Parathyroid adenoma (tissue), 2 donors: ENCODE measurements around the gene SPHKAP.

Source experiments
- H2AFZ ChIP-seq: fragments of 300-600 bp; sonication (generic); one replicate; pipeline ENCODE4 v1.7.0; 2017; ENCODE audit warnings: antibody characterized with exemption, mild to moderate bottlenecking
- H3K27ac ChIP-seq: fragments of 300-600 bp; sonication (generic); one replicate; pipeline ENCODE4 v1.7.0; 2017
- H3K27me3 ChIP-seq: fragments of 300-600 bp; sonication (generic); one replicate; pipeline ENCODE4 v1.7.0; 2017; ENCODE audit warnings: low read length; ENCODE audit not compliant: control insufficient read depth, insufficient read depth
- H3K36me3 ChIP-seq: fragments of 300-600 bp; sonication (generic); one replicate; pipeline ENCODE4 v1.7.0; 2017; ENCODE audit warnings: low read length; ENCODE audit not compliant: control insufficient read depth, insufficient read depth
- H3K4me1 ChIP-seq: fragments of 300-600 bp; sonication (generic); one replicate; pipeline ENCODE4 v1.7.0; 2017; ENCODE audit warnings: control low read depth
- H3K4me2 ChIP-seq: fragments of 300-600 bp; sonication (generic); one replicate; pipeline ENCODE4 v1.7.0; 2017; ENCODE audit warnings: low read length
- H3K4me3 ChIP-seq: fragments of 300-600 bp; sonication (generic); one replicate; pipeline ENCODE4 v1.7.0; 2017; ENCODE audit warnings: low read depth, low read length
- H3K79me2 ChIP-seq: fragments of 300-600 bp; sonication (generic); one replicate; pipeline ENCODE4 v1.7.0; 2017; ENCODE audit warnings: control low read depth
- H3K9ac ChIP-seq: fragments of 300-600 bp; sonication (generic); one replicate; pipeline ENCODE4 v1.7.0; 2017; ENCODE audit warnings: mild to moderate bottlenecking
- H3K9me3 ChIP-seq: fragments of 300-600 bp; sonication (generic); one replicate; pipeline ENCODE4 v1.7.0; 2017; ENCODE audit warnings: low read length; ENCODE audit not compliant: control insufficient read depth
- CTCF ChIP-seq: fragments of 300-600 bp; sonication (generic); IDR thresholded peaks from one replicate; pipeline ENCODE4 v1.7.0; 2017; ENCODE audit warnings: antibody characterized with exemption, mild to moderate bottlenecking
- donor health status: primary hyperparathyroidism.

The SPHKAP gene

GRCh38 chr2:228037915-228038314, 143.6 kb downstream of the SPHKAP start:
- Histone ChIP-seq H3K36me3 (no peaks in the 10 kb centered on the region), H3K4me3 (no peak overlapping the region), H3K9ac (no peak overlapping the region), H3K9me3 (no peaks in the 10 kb centered on the region), H3K4me1 (no peaks in the 10 kb centered on the region), H3K27ac (no peak overlapping the region), H3K4me2 (no peak overlapping the region), H2AFZ (no peak overlapping the region), H3K79me2 (no peaks in the 10 kb centered on the region), H3K27me3 (no peaks in the 10 kb centered on the region)
- TF ChIP-seq CTCF, result no peak

DNA sequence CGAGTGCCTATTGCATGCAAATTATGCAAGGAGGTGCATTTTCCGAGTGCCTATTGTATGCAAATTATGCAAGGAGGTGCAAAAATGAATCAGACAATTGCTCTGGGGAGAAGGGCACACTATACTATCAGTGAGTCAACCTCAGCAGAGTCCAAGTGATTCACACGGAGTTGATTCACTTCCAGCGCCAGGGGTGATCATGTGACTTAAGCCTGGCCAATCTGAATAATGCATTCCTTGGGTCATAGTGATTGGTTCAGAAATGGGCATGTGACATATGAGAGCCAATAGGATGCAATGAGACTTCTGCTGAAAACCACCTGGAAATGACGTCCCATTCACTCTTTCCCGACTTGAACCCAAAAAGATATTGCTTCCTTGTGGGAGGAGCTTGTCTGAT, 157.9 kb downstream of the SPHKAP start:
- H3K9ac ChIP-seq, result no peak overlapping the region
- H3K4me2 ChIP-seq, result no peak overlapping the region
- no peaks in the 10 kb centered on the region for H3K9me3 ChIP-seq
- H3K36me3 ChIP-seq, result no peaks in the 10 kb centered on the region
- no peaks in the 10 kb centered on the region for H3K27me3 ChIP-seq
- no peak for TF ChIP-seq CTCF
- no peaks in the 10 kb centered on the region for H3K4me1 ChIP-seq
- H3K4me3 ChIP-seq, result no peak overlapping the region
- no peak overlapping the region for H3K27ac ChIP-seq
- H2AFZ ChIP-seq, result no peak overlapping the region
- no peaks in the 10 kb centered on the region for H3K79me2 ChIP-seq

DNA sequence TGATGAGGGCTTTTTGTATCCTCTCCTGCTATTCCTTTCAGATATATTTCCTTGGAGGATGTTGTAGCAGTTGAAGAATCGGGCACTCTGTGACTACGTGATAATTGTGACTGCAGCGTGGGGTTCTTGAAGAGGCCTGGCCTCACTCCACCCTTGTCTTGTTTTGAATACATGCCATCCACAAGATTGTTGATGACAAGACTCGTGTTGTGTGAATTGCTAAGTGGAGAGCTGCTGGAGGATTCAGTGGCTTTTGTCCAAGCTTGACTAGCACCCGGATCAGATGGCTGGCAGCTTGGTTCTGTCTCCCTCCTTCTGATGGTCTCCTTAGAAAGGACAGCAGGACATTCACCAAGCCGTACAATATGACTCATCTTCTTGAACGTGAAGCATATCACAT, 163.2 kb downstream of the SPHKAP start:
- H3K27ac ChIP-seq, result no peak overlapping the region
- TF ChIP-seq CTCF, result no peak

DNA sequence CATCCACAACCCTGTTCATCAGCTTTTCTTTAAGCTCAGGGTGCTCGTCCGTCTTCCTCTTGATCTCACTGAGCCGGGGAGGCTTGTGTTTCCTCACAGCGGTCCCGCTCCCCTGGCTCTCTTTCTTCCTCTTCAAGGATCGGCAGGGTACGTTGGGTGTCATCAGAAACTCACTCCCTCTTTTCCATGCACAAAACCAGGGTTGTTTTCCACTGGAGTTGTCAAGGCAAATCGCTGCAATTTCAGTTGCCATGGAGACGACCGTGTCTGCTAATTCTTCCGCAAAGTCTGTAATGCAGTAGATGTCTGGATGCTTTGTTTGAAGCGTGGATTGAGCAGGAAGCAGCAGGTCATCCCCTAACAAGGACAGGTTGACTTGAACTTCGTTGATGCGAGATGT, 163.7 kb downstream of the SPHKAP start:
- Histone ChIP-seq H3K9ac (no peak overlapping the region), H2AFZ (no peak overlapping the region), H3K36me3 (no peaks in the 10 kb centered on the region), H3K27ac (no peak overlapping the region), H3K4me3 (no peak overlapping the region), H3K4me1 (no peaks in the 10 kb centered on the region), H3K9me3 (no peaks in the 10 kb centered on the region), H3K79me2 (no peaks in the 10 kb centered on the region), H3K27me3 (no peaks in the 10 kb centered on the region), H3K4me2 (no peak overlapping the region)
- TF ChIP-seq CTCF, result no peak

More for the DNA sequence above, 163.2 kb downstream of the SPHKAP start:
- no peak overlapping the region for H2AFZ ChIP-seq
- H3K4me3 ChIP-seq, result no peak overlapping the region
- H3K4me2 ChIP-seq, result no peak overlapping the region
- no peaks in the 10 kb centered on the region for H3K9me3 ChIP-seq
- no peaks in the 10 kb centered on the region for H3K79me2 ChIP-seq
- H3K36me3 ChIP-seq, result no peaks in the 10 kb centered on the region
- no peaks in the 10 kb centered on the region for H3K4me1 ChIP-seq
- H3K9ac ChIP-seq, result no peak overlapping the region
- no peaks in the 10 kb centered on the region for H3K27me3 ChIP-seq

GRCh38 chr2:228016402-228016801, 165.1 kb downstream of the SPHKAP start:
- H3K36me3 ChIP-seq, result no peaks in the 10 kb centered on the region
- H3K27ac ChIP-seq, result no peak overlapping the region
- no peaks in the 10 kb centered on the region for H3K27me3 ChIP-seq
- no peaks in the 10 kb centered on the region for H3K79me2 ChIP-seq
- H2AFZ ChIP-seq, result no peak overlapping the region
- no peak for TF ChIP-seq CTCF
- H3K4me3 ChIP-seq, result no peak overlapping the region
- no peak overlapping the region for H3K9ac ChIP-seq
- H3K9me3 ChIP-seq, result no peaks in the 10 kb centered on the region
- H3K4me2 ChIP-seq, result no peak overlapping the region
- H3K4me1 ChIP-seq, result no peaks in the 10 kb centered on the region
